ENCODE data around the gene RRP15.

DNA sequence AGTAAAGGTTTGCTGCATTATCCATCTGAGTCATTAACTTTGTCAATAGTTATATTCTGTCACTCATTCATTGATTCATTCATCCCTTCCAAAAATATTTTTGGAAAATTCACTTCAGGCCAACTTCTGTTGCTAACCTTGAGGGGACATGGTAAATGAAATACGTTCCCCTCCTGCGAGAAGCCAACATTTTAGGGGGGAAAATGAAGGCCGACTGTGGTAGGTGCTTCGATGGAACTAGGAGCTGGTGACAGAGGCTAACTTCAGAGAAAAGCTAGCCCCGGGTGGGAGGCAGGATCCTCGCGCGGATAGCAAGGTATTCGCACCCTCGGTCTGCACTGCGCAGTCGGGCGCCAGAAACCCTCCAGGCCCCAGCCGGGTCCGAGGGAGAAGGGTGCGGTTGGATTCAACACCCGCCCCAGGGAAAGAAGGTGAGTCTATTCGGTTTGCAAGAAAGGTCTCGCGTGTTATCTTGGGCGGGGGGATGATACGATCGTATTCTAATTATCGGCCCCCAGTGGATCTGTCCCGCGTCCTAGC is 646 bp upstream of the RRP15 start:
- TF ChIP-seq GATA2 (IDR thresholded peaks at IDR 0.05; ENCODE audit: low read depth, low read length) (no peak), GATA3 (IDR thresholded peaks at IDR 0.05; ENCODE audit: low read depth, low read length) (no peak)
